GM23248 (cell line): ENCODE results near the gene C12orf75.

Experiments
- EZH2 ChIP-seq: fragments of 200-600 bp; sonication (generic); IDR thresholded peaks from 2 replicates; pipeline ENCODE4 v1.6.1; 2018; ENCODE audit warnings: antibody characterized with exemption, mild to moderate bottlenecking; ENCODE audit not compliant: insufficient read depth, poor library complexity, severe bottlenecking
- EZH2phosphoT487 ChIP-seq: fragments of 200-600 bp; sonication (generic); IDR thresholded peaks from 2 replicates; pipeline ENCODE4 v1.6.1; 2018; ENCODE audit warnings: antibody characterized with exemption, moderate library complexity, mild to moderate bottlenecking, low read depth; ENCODE audit not compliant: insufficient read depth

- TF ChIP-seq EZH2 (no peak), EZH2phosphoT487 (no peak)
Measured at GRCh38 chr12:105418229-105418628, 87.7 kb downstream of the C12orf75 start.
